ENCODE measurements around the gene BLOC1S5. TPM values are rescaled to one million over a fixed set of nuclear protein-coding genes. Genes with fewer than 3 reads are reported as not detected.

BLOC1S5 gene
- total and polyA plus RNA-seq, 9 of the 15 experiments (the other 6 are each of a cell fraction or from before 2014, with no cell fraction given) = 8.5 to 41.0 (median 27.7) TPM

GRCh38 chr6:8108759-8109539 is 44.8 kb upstream of the BLOC1S5 start:
- in situ Hi-C loops (cut with MboI) = no loop called here
- Histone ChIP-seq H3K4me2 (ENCODE audit: insufficient read depth, low read length) (peak overlapping the region; percentile 36), H3K27me3 (ENCODE audit: control insufficient read depth in 2 of 2, insufficient read depth in 2 of 2, low read length in 2 of 2) (peaks cover 5% of the 10 kb centered on the region in 2 experiments; a peak in 3 of 5 replicates), H3K4me1 (replicated peaks in 1 of 2; ENCODE audit: control insufficient read depth in 2 of 2, insufficient read depth in 2 of 2, low read length in 2 of 2) (peaks cover 0 to 10% of the 10 kb centered on the region in 2 experiments; a peak in 3 of 5 replicates), H3K4me3 (no peak overlapping the region), H3K9ac (ENCODE audit: insufficient read depth in 1 of 2, low read depth in 2 of 2, low read length in 2 of 2) (peak overlapping the region in 1 of 2 experiments; percentile 32; a peak in 1 of 4 replicates), H3K79me2 (ENCODE audit: control insufficient read depth, insufficient read depth, low read length) (no peaks in the 10 kb centered on the region), H2AFZ (ENCODE audit: low read depth, low read length) (peak overlapping the region; percentile 74), H3K36me3 (ENCODE audit: control insufficient read depth, insufficient read depth, low read length) (no peaks in the 10 kb centered on the region), H3K9me3 (replicated peaks; ENCODE audit: control insufficient read depth, insufficient read depth, low read depth, low read length) (no peaks in the 10 kb centered on the region), H3K27ac (ENCODE audit: extremely low read depth, low read depth, low read length) (no peak overlapping the region), H4K20me1 (replicated peaks; ENCODE audit: control insufficient read depth, insufficient read depth, low read length) (no peaks in the 10 kb centered on the region), H3K9me1 (ENCODE audit: control insufficient read depth, insufficient read depth, low read length) (no peaks in the 10 kb centered on the region)
- ChIA-PET POLR2A (no interaction called here), CTCF (ENCODE audit: low intra/inter-chr PET ratio) (no interaction called here)
- ATAC-seq = peak; percentile 56
- BruUV-seq (replicated peaks) = no TSS peak
- intact Hi-C loops (cut with micrococcal nuclease) = loop anchor here (10.0 kb wide), 1 partner anchor 326 kb away; the partner anchor contains the start of gene SLC35B3
- 55% methylated on average over 13 of the region's 13 CpGs for WGBS (ENCODE audit: insufficient coverage, low coverage, missing lambda C conversion rate)
- FAIRE-seq = no peak
- DNase-seq (ENCODE audit: extremely low read depth in 1 of 4, low spot score in 3 of 4) = no peak
- TF ChIP-seq KDM1A (IDR thresholded peaks at IDR 0.05) (peak; percentile 38 to 40; a peak in 1 of 4 replicates), NRF1 (conservative IDR thresholded peaks at IDR 0.05 in 1 of 2, IDR thresholded peaks at IDR 0.05 in 1 of 2) (no peak), SMARCA5 (IDR thresholded peaks at IDR 0.05) (0 out of 2 replicates have a peak, but pooled peaks have one; percentile 18), MEIS2 (IDR thresholded peaks at IDR 0.05; ENCODE audit: partially characterized antibody) (peak; percentile 58), BCOR (IDR thresholded peaks at IDR 0.05) (peak; percentile 55; the same call in 1 of the 2 replicates), RBM25 (IDR thresholded peaks at IDR 0.05; ENCODE audit: low read depth, low read length, severe bottlenecking) (peak; percentile 91), RCOR1 (IDR thresholded peaks at IDR 0.05; ENCODE audit: borderline replicate concordance in 1 of 2, low read depth in 2 of 2, low read length in 2 of 2) (peak in 1 of 2 experiments; percentile 16; a peak in 1 of 4 replicates), ZNF512 (tag; IDR thresholded peaks at IDR 0.05) (no peak)
